ENCODE measurements around the gene MRPL50. TPM values are rescaled to one million over a fixed set of nuclear protein-coding genes. Genes with fewer than 3 reads are reported as not detected.

MRPL50 gene
- total and polyA plus RNA-seq, 2 donors (not counting 1 experiment from before 2014, with no cell fraction given): 4.0 to 18.0 TPM

- Histone ChIP-seq H3K36me3 (replicated peaks in 1 of 2; ENCODE audit: control extremely low read depth in 1 of 2, control insufficient read depth in 1 of 2, extremely low read depth in 1 of 2, insufficient read depth in 2 of 2, low read length in 1 of 2) (no peaks in the 10 kb centered on the region), H4K20me1 (ENCODE audit: control insufficient read depth, insufficient read depth, low read length, poor library complexity, severe bottlenecking) (no peaks in the 10 kb centered on the region), H3K79me2 (ENCODE audit: control insufficient read depth, insufficient read depth, low read length) (no peaks in the 10 kb centered on the region), H2AFZ (ENCODE audit: insufficient read depth, low read depth, low read length, poor library complexity, severe bottlenecking) (no peak overlapping the region), H3K9ac (ENCODE audit: low read length) (no peak overlapping the region), H3K4me3 (ENCODE audit: control extremely low read depth in 1 of 5, extremely low read depth in 1 of 5, insufficient read depth in 1 of 5, low read depth in 2 of 5, low read length in 4 of 5) (no peak overlapping the region), H3K4me2 (replicated peaks; ENCODE audit: low read depth, low read length, poor library complexity, severe bottlenecking) (no peak overlapping the region), H3K9me3 (ENCODE audit: control extremely low read depth in 1 of 3, control insufficient read depth in 2 of 3, insufficient read depth in 1 of 3, low read length in 2 of 3) (no peaks in the 10 kb centered on the region), H3K27ac (ENCODE audit: low read length in 2 of 2) (peak overlapping the region; percentile 8 to 47), H3K4me1 (ENCODE audit: control insufficient read depth in 2 of 2, insufficient read depth in 2 of 2, low read length in 2 of 2) (peaks cover 6 to 9% of the 10 kb centered on the region in 2 donors), H3K27me3 (replicated peaks in 1 of 4; ENCODE audit: control extremely low read depth in 1 of 4, control insufficient read depth in 3 of 4, insufficient read depth in 4 of 4, low read length in 3 of 4) (peaks cover 0 to 3% (median 1%) of the 10 kb centered on the region in 4 experiments)
- WGBS (ENCODE audit: insufficient coverage): 98% methylated on average over 7 of the region's 8 CpGs
- intact Hi-C loops (cut with micrococcal nuclease): no loop called here
- Mint-ChIP-seq H3K9me3 (ENCODE audit: insufficient read depth) (no peaks in the 10 kb centered on the region), H3K4me1 (peaks cover 10% of the 10 kb centered on the region), H3K4me3 (no peak overlapping the region), H3K27ac (no peak overlapping the region), H3K27me3 (peaks cover 4% of the 10 kb centered on the region)
- TF ChIP-seq EZH2 (IDR thresholded peaks at IDR 0.05; ENCODE audit: borderline replicate concordance, insufficient read depth, low read depth, low read length, poor library complexity, severe bottlenecking) (no peak), CTCF (IDR thresholded peaks at IDR 0.05) (no peak)
- POLR2A ChIA-PET: no interaction called here
- CTCF ChIA-PET: interaction anchor here (1.0 to 1.5 kb wide), 2 partner anchors 17 to 22 kb away, joined by 3 to 4 read pairs; no protein-coding TSS in a partner anchor
- ATAC-seq (ENCODE audit: low read depth): no peak
- DNase-seq: no peak
Observed at GRCh38 chr9:101427358-101427757, 28.9 kb upstream of the MRPL50 start.

- H3K4me1 Mint-ChIP-seq: no peaks in the 10 kb centered on the region
- Histone ChIP-seq H3K4me3 (ENCODE audit: control extremely low read depth in 1 of 5, extremely low read depth in 1 of 5, insufficient read depth in 1 of 5, low read depth in 2 of 5, low read length in 4 of 5) (no peak overlapping the region), H3K9me3 (ENCODE audit: control extremely low read depth in 1 of 3, control insufficient read depth in 2 of 3, insufficient read depth in 1 of 3, low read length in 2 of 3) (peaks cover 0 to 14% (median 0%) of the 10 kb centered on the region in 3 donors), H3K4me2 (replicated peaks; ENCODE audit: low read depth, low read length, poor library complexity, severe bottlenecking) (no peak overlapping the region), H3K4me1 (ENCODE audit: control insufficient read depth in 2 of 2, insufficient read depth in 2 of 2, low read length in 2 of 2) (no peaks in the 10 kb centered on the region), H2AFZ (ENCODE audit: insufficient read depth, low read depth, low read length, poor library complexity, severe bottlenecking) (no peak overlapping the region), H3K27ac (ENCODE audit: low read length in 2 of 2) (no peak overlapping the region), H3K27me3 (replicated peaks in 1 of 4; ENCODE audit: control extremely low read depth in 1 of 4, control insufficient read depth in 3 of 4, insufficient read depth in 4 of 4, low read length in 3 of 4) (peaks cover 0 to 2% (median 0%) of the 10 kb centered on the region in 4 experiments), H3K79me2 (ENCODE audit: control insufficient read depth, insufficient read depth, low read length) (no peaks in the 10 kb centered on the region), H4K20me1 (ENCODE audit: control insufficient read depth, insufficient read depth, low read length, poor library complexity, severe bottlenecking) (no peaks in the 10 kb centered on the region), H3K36me3 (replicated peaks in 1 of 2; ENCODE audit: control extremely low read depth in 1 of 2, control insufficient read depth in 1 of 2, extremely low read depth in 1 of 2, insufficient read depth in 2 of 2, low read length in 1 of 2) (no peaks in the 10 kb centered on the region), H3K9ac (ENCODE audit: low read length) (no peak overlapping the region)
- no peak overlapping the region for H3K4me3 Mint-ChIP-seq
- peaks cover 11% of the 10 kb centered on the region for H3K9me3 Mint-ChIP-seq (ENCODE audit: insufficient read depth)
- intact Hi-C loops (cut with micrococcal nuclease): no loop called here
- H3K27ac Mint-ChIP-seq: no peak overlapping the region
- TF ChIP-seq EZH2 (IDR thresholded peaks at IDR 0.05; ENCODE audit: borderline replicate concordance, insufficient read depth, low read depth, low read length, poor library complexity, severe bottlenecking) (no peak), CTCF (IDR thresholded peaks at IDR 0.05) (no peak)
- DNase-seq (no peak), ATAC-seq (ENCODE audit: low read depth) (no peak)
- POLR2A ChIA-PET: no interaction called here
- CTCF ChIA-PET: no interaction called here
- WGBS (ENCODE audit: insufficient coverage): no CpG with 5 or more reads among the region's 5 CpGs
- H3K27me3 Mint-ChIP-seq: peaks cover 4% of the 10 kb centered on the region
Observed at GRCh38 chr9:101421653-101422065, 23.2 kb upstream of the MRPL50 start.

Data from B cell (primary cell).